AG09319 (cell line): ENCODE results near the gene ABCC8.

Source experiments
- DNase-seq: peaks from one replicate; pipeline ENCODE4 v3.0.0-alpha.2; 2010; ENCODE audit warnings: low read depth; ENCODE audit errors: extremely low read depth
- TF ChIP-seq, protein P1 (sequence below): IDR thresholded peaks from 2 replicates; pipeline ENCODE4 v1.5.1; 2011; ENCODE audit warnings: low read depth, mild to moderate bottlenecking, inconsistent platforms, low read length, moderate library complexity

Gene ABCC8

DNA sequence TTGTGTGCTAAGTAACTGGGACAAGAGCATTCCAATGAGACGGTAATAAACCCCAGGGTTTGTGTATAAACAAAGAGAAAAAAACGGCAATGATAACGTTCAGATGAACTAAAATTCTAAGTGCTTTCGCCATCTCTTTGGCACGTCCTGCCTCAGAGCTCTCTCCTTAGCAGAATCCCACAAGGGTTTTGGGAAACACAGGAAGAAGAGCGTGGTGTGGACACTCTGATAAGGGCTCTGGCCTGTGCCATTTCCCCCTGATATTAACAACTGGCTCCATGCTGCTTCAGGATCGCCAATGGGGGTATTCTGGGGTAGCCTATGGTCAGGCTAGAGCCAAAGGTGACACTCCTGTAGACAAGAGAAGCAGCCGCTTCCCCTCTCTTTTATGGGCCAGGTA lies 18.4 kb downstream of the ABCC8 start:
- DNase-seq, result no peak
- TF ChIP-seq, protein P1, sequence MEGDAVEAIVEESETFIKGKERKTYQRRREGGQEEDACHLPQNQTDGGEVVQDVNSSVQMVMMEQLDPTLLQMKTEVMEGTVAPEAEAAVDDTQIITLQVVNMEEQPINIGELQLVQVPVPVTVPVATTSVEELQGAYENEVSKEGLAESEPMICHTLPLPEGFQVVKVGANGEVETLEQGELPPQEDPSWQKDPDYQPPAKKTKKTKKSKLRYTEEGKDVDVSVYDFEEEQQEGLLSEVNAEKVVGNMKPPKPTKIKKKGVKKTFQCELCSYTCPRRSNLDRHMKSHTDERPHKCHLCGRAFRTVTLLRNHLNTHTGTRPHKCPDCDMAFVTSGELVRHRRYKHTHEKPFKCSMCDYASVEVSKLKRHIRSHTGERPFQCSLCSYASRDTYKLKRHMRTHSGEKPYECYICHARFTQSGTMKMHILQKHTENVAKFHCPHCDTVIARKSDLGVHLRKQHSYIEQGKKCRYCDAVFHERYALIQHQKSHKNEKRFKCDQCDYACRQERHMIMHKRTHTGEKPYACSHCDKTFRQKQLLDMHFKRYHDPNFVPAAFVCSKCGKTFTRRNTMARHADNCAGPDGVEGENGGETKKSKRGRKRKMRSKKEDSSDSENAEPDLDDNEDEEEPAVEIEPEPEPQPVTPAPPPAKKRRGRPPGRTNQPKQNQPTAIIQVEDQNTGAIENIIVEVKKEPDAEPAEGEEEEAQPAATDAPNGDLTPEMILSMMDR, result no peak

DNA sequence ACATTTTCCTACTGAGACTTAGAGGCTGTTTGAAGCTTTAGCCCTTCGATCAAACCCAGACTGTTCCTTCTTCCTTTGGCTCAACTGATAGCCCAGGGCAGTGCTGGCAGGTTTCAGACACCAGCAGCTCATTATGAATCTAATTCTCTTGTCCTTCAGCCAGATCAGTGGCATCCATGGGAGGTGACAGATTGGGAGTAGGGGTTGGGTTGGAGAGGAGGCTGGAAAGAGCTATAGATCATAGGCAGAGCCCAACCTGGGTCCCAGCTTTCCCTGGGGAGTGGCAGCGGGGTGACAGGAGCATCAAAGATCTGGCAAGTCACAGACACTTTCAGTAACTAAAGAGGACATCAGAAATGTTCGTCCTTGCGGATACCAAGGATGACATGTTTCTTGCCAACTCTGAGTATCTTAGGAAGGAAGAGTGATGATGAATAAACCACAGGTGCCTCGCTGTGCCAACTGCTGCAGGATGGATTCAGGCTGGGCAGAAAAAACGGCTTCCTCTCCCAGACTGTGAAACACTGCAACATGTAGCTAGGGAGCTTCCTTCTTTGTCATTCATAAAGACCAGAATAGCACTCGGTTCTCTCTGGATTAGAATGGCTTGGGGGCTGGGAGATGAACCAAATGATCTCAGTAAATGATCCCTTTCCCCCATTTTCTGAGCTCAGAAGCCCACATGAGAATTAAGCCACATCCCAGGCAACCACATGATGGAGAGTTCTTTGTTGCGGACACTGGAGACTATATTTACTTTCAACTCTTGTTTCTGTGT lies 19.1 kb downstream of the ABCC8 start:
- no peak for DNase-seq
- TF ChIP-seq, protein P1, result no peak

DNA sequence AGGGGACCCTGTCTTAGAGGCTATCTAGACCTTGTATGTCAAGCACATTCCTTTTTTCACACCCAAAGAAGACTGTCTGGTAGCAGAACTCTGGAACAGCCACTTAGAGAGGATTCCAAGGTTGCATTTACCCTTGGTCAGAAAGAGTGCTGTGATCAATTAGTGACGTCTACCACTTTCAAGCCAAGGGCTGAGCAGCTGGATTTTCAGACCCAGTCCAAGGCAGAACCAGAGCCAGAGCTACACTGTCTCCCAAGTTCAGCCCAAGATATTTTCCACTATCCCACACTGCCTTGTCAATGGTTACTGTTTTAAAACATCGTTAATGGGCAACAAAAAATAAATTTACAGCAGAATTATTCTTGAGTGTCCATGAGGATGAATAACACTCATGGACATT lies 24.0 kb downstream of the ABCC8 start:
- DNase-seq, result no peak
- TF ChIP-seq, protein P1, result no peak

DNA sequence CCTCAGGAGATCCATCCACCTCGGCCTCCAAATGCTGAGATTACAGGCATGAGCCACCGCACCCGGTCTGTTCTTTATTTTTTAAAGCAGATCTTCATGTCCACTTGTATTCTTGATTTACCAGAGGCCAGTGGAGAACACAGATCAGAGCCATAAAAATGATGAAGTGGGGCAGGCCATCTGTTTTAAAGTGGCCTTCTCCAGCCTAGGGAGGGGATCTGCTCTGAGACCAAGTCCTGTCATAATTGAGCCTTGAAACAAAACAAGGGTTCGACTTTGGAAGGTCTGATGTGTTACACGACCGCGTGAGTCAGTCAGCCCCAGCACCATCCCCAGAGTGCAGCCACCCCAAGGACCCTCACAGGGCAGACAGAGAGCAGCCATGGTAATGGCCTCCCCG lies 27.5 kb downstream of the ABCC8 start:
- TF ChIP-seq, protein P1, result no peak
- no peak for DNase-seq

DNA sequence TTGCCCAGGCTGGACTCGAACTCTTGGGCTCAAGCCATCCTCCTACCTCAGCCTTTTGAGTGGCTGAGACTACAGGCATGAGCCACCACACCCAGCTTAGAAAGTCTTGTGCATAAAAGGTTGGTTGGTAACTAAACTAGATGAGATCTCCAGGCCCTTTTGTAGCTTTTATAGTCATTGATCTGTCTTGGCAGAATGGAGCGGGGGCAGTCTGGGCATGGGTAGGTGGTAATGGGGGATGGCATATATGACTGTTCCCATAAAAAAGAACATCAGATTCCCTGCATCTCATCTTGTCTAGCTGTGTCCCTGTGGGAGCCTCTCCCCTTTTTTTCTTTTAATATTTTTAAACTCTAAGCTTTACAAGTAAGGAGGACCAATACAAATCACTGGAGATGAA lies 30.2 kb downstream of the ABCC8 start:
- no peak for DNase-seq
- TF ChIP-seq, protein P1, result no peak

DNA sequence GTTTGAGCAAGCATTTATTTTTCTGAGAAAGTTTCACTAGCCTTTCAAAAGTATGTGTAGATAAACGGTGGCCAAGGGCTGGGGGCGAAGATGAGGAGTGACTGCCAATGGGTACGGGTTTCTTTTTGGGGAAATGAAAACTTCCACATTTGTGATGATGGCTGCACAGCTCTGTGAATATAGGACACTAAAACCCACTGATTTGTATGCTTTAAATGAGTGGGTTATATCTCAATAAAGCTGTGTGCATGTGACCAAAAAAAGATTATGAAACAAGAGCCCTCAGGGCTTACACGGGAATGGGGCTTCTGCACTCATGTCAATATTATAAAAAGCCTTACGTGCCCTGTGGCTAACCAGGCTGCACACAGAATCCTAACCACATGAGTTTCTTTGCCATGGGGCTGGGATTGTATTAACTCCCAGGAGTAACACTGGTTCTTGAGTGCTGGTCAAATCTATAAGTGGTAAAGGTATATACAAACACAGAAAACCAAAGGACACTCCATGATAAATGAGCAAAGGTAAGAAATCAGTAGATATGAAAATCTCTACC lies 31.3 kb downstream of the ABCC8 start:
- DNase-seq, result no peak
- TF ChIP-seq, protein P1, result no peak

DNA sequence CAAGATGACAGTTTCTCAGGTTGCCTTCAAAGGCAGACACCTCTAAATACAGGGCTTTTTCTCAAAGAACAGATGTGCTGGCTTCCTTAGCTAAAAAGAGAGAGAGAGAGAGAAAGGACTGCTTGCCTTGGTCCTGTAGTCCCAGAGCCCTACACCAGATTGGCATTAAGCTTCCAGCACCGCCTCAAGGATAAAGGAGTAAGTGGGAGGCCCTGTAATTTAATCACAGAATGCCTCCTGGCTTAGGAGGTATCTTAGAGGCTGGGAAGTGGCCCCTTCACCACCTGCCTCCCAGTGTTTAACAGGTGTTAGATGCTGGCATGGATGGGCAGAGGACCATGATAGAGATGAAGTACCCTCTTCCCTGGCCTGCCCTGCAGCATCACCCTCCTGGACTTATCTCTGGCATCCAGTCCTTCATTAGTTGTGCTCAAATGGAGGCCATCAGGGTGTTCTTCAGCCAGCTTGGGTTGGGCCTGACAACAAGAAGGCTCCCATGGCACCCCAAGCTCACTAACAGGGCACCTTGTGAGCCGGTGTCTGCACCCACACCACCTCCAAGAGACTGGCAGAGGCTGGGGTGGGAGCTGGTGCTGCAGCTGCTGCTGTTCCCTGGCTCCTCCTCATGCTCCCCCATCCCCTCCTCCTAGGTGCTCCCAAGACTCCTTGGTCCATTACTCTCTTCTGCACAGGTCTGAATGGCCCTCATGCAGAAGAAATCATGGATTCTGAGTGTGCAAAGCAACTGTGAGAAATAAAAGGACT lies 32.5 kb downstream of the ABCC8 start:
- TF ChIP-seq, protein P1, result no peak
- no peak for DNase-seq
